Right lobe of liver (tissue), 6 donors: Measurements from ENCODE around the gene TEDC2. TPM values are rescaled to one million over a fixed set of nuclear protein-coding genes. Genes with fewer than 3 reads are reported as not detected.

Experiments
- ATAC-seq, 4 donors: fragments of 200-7000 bp; cut with Tn5 transposase; one replicate each; pipeline ENCODE4 v1.9.1; 2020; ENCODE audit warnings: mild to moderate bottlenecking in 4 of 4, moderate library complexity in 4 of 4
- DNase-seq, 3 donors: peaks; one replicate each; pipeline ENCODE4 v3.0.0-alpha.2; 2020
- H3K27ac ChIP-seq, 3 donors: fragments of 200-600 bp; one replicate each; pipeline ENCODE4 v1.8.0; 2022
- H3K27me3 ChIP-seq, 2 donors: fragments of 200-600 bp; one replicate each; pipeline ENCODE4 v1.8.0; 2022
- H3K36me3 ChIP-seq, 4 donors: fragments of 200-600 bp; sonication (generic) in 1 of 4; one replicate each; pipeline versions ENCODE4 v1.5.1 to v1.8.0; 2017 to 2022; ENCODE audit warnings: control low read depth in 1 of 4
- H3K4me1 ChIP-seq, 4 donors: fragments of 200-600 bp; sonication (generic) in 1 of 4; one replicate each; pipeline versions ENCODE4 v1.5.1 to v1.8.0; 2017 to 2022; ENCODE audit warnings: control low read depth in 1 of 4
- H3K4me3 ChIP-seq, 3 donors: fragments of 200-600 bp; one replicate each; pipeline ENCODE4 v1.8.0; 2022
- H3K9me3 ChIP-seq, 4 donors: fragments of 200-600 bp; sonication (generic) in 1 of 4; one replicate each; pipeline versions ENCODE4 v1.5.1 to v1.8.0; 2017 to 2022; ENCODE audit warnings: control low read depth in 1 of 4
- POLR2A ChIP-seq: fragments of 450-650 bp; IDR thresholded peaks from one replicate; pipeline ENCODE4 v1.6.1; 2017; ENCODE audit warnings: antibody characterized with exemption, mild to moderate bottlenecking
- WGBS: methylation state at CpG from one replicate; pipeline ENCODE4 v1.1.6; 2018; ENCODE audit warnings: low coverage, low lambda C conversion rate; ENCODE audit not compliant: insufficient coverage; ENCODE audit errors: missing lambda C conversion rate; 5-methylcytosine and 5-hydroxymethylcytosine counted together
- intact Hi-C, 2 donors: fragments of 100-400 bp; cut with DNase I; formaldehyde crosslinking; loops; one replicate each; pipeline versions ENCODE4 v1.11.2 to v1.14.1; 2022
- total RNA-seq, 6 experiments: library from RNA; depleted of rRNA in 2 of 6; stranded (reverse); fragments of >200 nt in 2 of 6; fragmentation: NEBNext Ultra II Directional in 3 of 6; extraction: Animal tissue kit (Norgen Biotek cat#: 25700) in 3 of 6; gene quantifications; one replicate each; pipeline versions ENCODE4 v1.1.0 to v1.2.4, GENCODE V29; 2016 to 2023
- TF ChIP-seq, protein P1 (sequence below), 4 donors: fragments of 200-600 bp in 3 of 4; fragments of 450-650 bp in 1 of 4; IDR thresholded peaks; one replicate each; pipeline versions ENCODE4 v1.5.1 to v1.8.0; 2016 to 2022; ENCODE audit warnings: antibody characterized with exemption in 4 of 4, mild to moderate bottlenecking in 2 of 4
- donor health status: DM: no; HTN: yes; CAD: no.
- donor health status: DM: no; HTN: no; CAD: no.
- donor health status: DM: no; HTN: no; CAD: no.
- donor health status: DM: no; HTN: yes; CAD: no.
- donor health status: DM: no; HTN: yes; CAD: no.

The TEDC2 gene
- total RNA-seq, 6 experiments from 2014 or later = 0.35 to 2.8 (median 0.87) TPM

GRCh38 chr16:2427526-2427925 lies 32.4 kb upstream of the TEDC2 start:
- DNase-seq (no peak), ATAC-seq (no peak)
- TF ChIP-seq POLR2A = no peak
- H3K36me3 ChIP-seq = peaks cover 0 to 3% (median 0%) of the 10 kb centered on the region in 4 donors
- 84% methylated on average over 4 of the region's 4 CpGs for WGBS
- H3K27me3 ChIP-seq = no peaks in the 10 kb centered on the region
- H3K4me3 ChIP-seq = no peak overlapping the region
- no peak overlapping the region for H3K27ac ChIP-seq
- intact Hi-C loops = no loop called here
- H3K9me3 ChIP-seq = no peaks in the 10 kb centered on the region
- H3K4me1 ChIP-seq = peaks cover 0 to 11% (median 2%) of the 10 kb centered on the region in 4 donors

- DNase-seq (peak in 1 of 3 donors; percentile 65), ATAC-seq (peak in 2 of 4 donors; percentile 0 to 3)
- Histone ChIP-seq H3K36me3 (peaks cover 0 to 3% (median 0%) of the 10 kb centered on the region in 4 donors), H3K27me3 (no peaks in the 10 kb centered on the region), H3K9me3 (no peaks in the 10 kb centered on the region), H3K27ac (peak overlapping the region in 1 of 3 donors; percentile 10), H3K4me3 (peak overlapping the region; percentile 71 to 76 (median 75)), H3K4me1 (peaks cover 0 to 11% (median 2%) of the 10 kb centered on the region in 4 donors)
- WGBS = 50% methylated on average over 4 of the region's 28 CpGs
- intact Hi-C loops = no loop called here
- TF ChIP-seq POLR2A = no peak
- TF ChIP-seq, protein P1, sequence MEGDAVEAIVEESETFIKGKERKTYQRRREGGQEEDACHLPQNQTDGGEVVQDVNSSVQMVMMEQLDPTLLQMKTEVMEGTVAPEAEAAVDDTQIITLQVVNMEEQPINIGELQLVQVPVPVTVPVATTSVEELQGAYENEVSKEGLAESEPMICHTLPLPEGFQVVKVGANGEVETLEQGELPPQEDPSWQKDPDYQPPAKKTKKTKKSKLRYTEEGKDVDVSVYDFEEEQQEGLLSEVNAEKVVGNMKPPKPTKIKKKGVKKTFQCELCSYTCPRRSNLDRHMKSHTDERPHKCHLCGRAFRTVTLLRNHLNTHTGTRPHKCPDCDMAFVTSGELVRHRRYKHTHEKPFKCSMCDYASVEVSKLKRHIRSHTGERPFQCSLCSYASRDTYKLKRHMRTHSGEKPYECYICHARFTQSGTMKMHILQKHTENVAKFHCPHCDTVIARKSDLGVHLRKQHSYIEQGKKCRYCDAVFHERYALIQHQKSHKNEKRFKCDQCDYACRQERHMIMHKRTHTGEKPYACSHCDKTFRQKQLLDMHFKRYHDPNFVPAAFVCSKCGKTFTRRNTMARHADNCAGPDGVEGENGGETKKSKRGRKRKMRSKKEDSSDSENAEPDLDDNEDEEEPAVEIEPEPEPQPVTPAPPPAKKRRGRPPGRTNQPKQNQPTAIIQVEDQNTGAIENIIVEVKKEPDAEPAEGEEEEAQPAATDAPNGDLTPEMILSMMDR (IDR thresholded peaks at IDR 0.05) = peak in 3 of 4 donors; percentile 4 to 6 (median 5)
Measured at GRCh38 chr16:2428051-2428783, 31.7 kb upstream of the TEDC2 start.

DNA sequence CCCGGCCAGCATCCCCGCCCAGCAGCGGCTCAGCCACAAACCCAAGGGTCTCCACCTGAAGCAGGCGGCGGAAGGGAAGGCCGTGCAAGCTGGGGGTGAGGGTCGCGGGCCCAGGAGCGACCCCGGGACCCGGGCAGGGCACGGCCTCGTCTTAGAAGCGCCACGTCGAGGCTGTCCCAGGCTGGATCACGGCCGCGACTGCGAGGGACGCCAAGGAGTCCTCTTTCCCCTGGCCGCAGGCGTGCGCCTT lies 31.2 kb upstream of the TEDC2 start:
- Histone ChIP-seq H3K4me1 (peaks cover 0 to 11% (median 2%) of the 10 kb centered on the region in 4 donors), H3K27ac (peak overlapping the region in 2 of 3 donors; percentile 10 to 63), H3K36me3 (peaks cover 0 to 3% (median 0%) of the 10 kb centered on the region in 4 donors), H3K27me3 (no peaks in the 10 kb centered on the region), H3K4me3 (peak overlapping the region; percentile 71 to 76 (median 75)), H3K9me3 (no peaks in the 10 kb centered on the region)
- DNase-seq = no peak
- peak in 3 of 4 donors; percentile 48 to 58 (median 53) for ATAC-seq
- no peak for TF ChIP-seq POLR2A
- TF ChIP-seq, protein P1 (IDR thresholded peaks at IDR 0.05) = no peak
- no CpG with 5 or more reads among the region's 24 CpGs for WGBS
- intact Hi-C loops = no loop called here

DNA sequence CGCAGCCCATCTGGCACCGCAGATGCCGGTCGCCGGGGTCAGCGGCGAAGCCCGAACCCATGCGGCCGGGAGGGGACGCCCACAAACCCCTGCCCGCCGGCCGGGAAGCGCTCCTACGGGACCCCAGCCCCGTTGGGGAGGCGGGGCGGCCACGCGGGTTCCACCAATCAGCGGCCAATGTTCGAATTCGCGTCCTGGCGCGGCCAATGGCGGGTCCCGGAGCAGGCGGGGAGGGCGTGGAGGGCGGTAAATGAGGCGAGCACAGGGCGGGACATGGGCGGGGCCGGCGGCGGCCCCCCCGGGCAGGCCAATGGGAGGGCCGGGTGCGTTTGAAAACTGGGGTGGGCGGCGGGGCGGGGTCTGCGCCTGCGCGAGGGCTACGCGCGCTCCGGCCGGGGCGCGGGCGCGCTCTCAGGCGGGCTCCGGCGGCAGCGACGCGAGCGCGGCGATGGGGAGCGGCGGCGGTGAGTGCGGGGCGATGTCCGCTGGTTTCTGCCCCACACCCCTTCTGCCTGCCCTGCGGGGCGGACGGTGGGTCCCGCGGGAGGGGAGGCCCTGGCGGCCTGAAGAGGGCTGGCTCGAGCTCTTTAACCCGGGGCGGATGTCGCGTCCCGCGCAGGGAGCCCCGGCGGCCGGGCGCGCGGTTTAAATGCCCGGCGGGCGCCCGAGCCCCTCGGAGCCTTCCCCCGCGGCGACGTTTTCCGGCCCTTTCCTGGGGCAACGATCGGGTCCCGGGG lies 30.7 kb upstream of the TEDC2 start, which contains the start of gene CCNF:
Gene CCNF, plus strand, starts transcription at position 414 of the 737 bp plus-strand sequence. Its CDS starts 35 bp downstream, at position 449.
- intact Hi-C loops = no loop called here
- Histone ChIP-seq H3K27me3 (no peaks in the 10 kb centered on the region), H3K36me3 (peaks cover 0 to 3% (median 0%) of the 10 kb centered on the region in 4 donors), H3K4me1 (peaks cover 0 to 11% (median 2%) of the 10 kb centered on the region in 4 donors), H3K4me3 (peak within 1 kb of the TSS; percentile 71 to 81 (median 76)), H3K9me3 (no peaks in the 10 kb centered on the region), H3K27ac (peak within 1 kb of the TSS in 2 of 3 donors; percentile 37 to 63)
- DNase-seq = peak; percentile 98 to 99 (median 98)
- TF ChIP-seq, protein P1 (IDR thresholded peaks at IDR 0.05) = peak in 1 of 4 donors; percentile 31
- TF ChIP-seq POLR2A = peak; percentile 52
- peak; percentile 97 to 98 (median 98) for ATAC-seq
- WGBS = 0% methylated on average over 11 of the region's 103 CpGs
